Endothelial cell of umbilical vein (primary cell): Measurements from ENCODE around the gene PPP1R12C. TPM values are rescaled to one million over a fixed set of nuclear protein-coding genes. Genes with fewer than 3 reads are reported as not detected.

Experiments
- BruUV-seq: library from RNA; stranded (reverse); fragments of 400-500 nt; replicated peaks from 2 replicates; lab custom pipeline; 2021; lab: Mats Ljungman, UMichigan
- CTCF ChIA-PET: fragments of 300-600, 350-600 bp; sonication (Branson Sonifier 250); formaldehyde crosslinking; loops from one replicate; lab custom pipeline; 2021; ENCODE audit warnings: antibody characterized with exemption, inconsistent platforms; lab: Charles Lee
- POLR2A ChIA-PET: fragments of 300-600, 350-600 bp; sonication (Branson Sonifier 250); formaldehyde crosslinking; loops from one replicate; lab custom pipeline; 2021; ENCODE audit warnings: antibody characterized with exemption, inconsistent platforms; lab: Charles Lee
- DNase-seq: peaks from one replicate; pipeline ENCODE4 v3.0.0-alpha.2; 2011; ENCODE audit warnings: low read depth, low spot score
- FAIRE-seq: peaks from 2 replicates; lab custom pipeline; 2011; peaks lifted over from hg19 to GRCh38; lab: Jason Lieb, UNC
- H2AFZ ChIP-seq: 2 replicates; pipeline ENCODE4 v1.6.0; 2012; ENCODE audit warnings: low read depth, low read length, control low read depth, inconsistent platforms
- H3K27ac ChIP-seq: 2 replicates; pipeline ENCODE4 v1.5.1; 2011; ENCODE audit warnings: low read depth, mild to moderate bottlenecking, control low read depth, low read length, moderate library complexity; ENCODE audit not compliant: insufficient read depth
- H3K27me3 ChIP-seq, 2 experiments: 2 replicates each; pipeline versions ENCODE4 v1.6.0 to v1.6.1; 2011; ENCODE audit warnings: low read length in 2 of 2, mixed read lengths in 1 of 2; ENCODE audit not compliant: control insufficient read depth in 2 of 2, insufficient read depth in 2 of 2
- H3K36me3 ChIP-seq, 2 experiments: 2 replicates in 1 of 2; 3 replicates in 1 of 2; pipeline ENCODE4 v1.5.1; 2011; ENCODE audit warnings: low read length in 2 of 2, mild to moderate bottlenecking in 1 of 2, moderate library complexity in 1 of 2; ENCODE audit not compliant: control insufficient read depth in 2 of 2, insufficient read depth in 2 of 2; ENCODE audit errors: extremely low read depth in 1 of 2
- H3K4me1 ChIP-seq: 3 replicates; pipeline ENCODE4 v1.5.1; 2011; ENCODE audit warnings: mild to moderate bottlenecking, low read length; ENCODE audit not compliant: control insufficient read depth, insufficient read depth; ENCODE audit errors: extremely low read depth
- H3K4me2 ChIP-seq: 2 replicates; pipeline ENCODE4 v1.6.1; 2011; ENCODE audit warnings: low read length, control low read depth, mixed read lengths; ENCODE audit not compliant: insufficient read depth
- H3K4me3 ChIP-seq, 3 experiments: fragments of 200-600 bp in 1 of 3; sonication (generic), shearing (Covaris generic) in 1 of 3; replicated peaks in 1 of 3; 2 replicates each; pipeline ENCODE4 v1.5.1; 2011 to 2016; ENCODE audit warnings: control low read depth in 3 of 3, low read length in 3 of 3, mild to moderate bottlenecking in 2 of 3, inconsistent platforms in 1 of 3, low read depth in 1 of 3, moderate library complexity in 1 of 3; ENCODE audit not compliant: insufficient read depth in 1 of 3
- H3K79me2 ChIP-seq: 2 replicates; pipeline ENCODE4 v1.6.0; 2012; ENCODE audit warnings: low read length, inconsistent platforms; ENCODE audit not compliant: control insufficient read depth, insufficient read depth
- H3K9ac ChIP-seq: replicated peaks from 2 replicates; pipeline ENCODE3; 2011; ENCODE audit warnings: low read length, control low read depth; ENCODE audit not compliant: insufficient read depth; ENCODE audit errors: extremely low read depth
- H3K9me1 ChIP-seq: replicated peaks from 3 replicates; pipeline ENCODE4 v1.6.0; 2011; ENCODE audit warnings: mild to moderate bottlenecking, low read length; ENCODE audit not compliant: control insufficient read depth, insufficient read depth; ENCODE audit errors: extremely low read depth
- H3K9me3 ChIP-seq: replicated peaks from 2 replicates; pipeline ENCODE4 v1.5.1; 2012; ENCODE audit warnings: low read length, inconsistent platforms; ENCODE audit not compliant: control insufficient read depth, insufficient read depth
- H4K20me1 ChIP-seq: replicated peaks from 2 replicates; pipeline ENCODE3; 2011; ENCODE audit warnings: mild to moderate bottlenecking, low read length; ENCODE audit not compliant: control insufficient read depth, insufficient read depth; ENCODE audit errors: extremely low read depth
- EZH2 ChIP-seq: IDR thresholded peaks from 2 replicates; pipeline ENCODE4 v1.6.1; 2012; ENCODE audit warnings: borderline replicate concordance, low read depth, mild to moderate bottlenecking, moderate library complexity, low read length, inconsistent platforms; ENCODE audit not compliant: severe bottlenecking
- FOS ChIP-seq: IDR thresholded peaks from 2 replicates; pipeline ENCODE4 v1.6.1; 2011; ENCODE audit warnings: mild to moderate bottlenecking, low read length, moderate library complexity, borderline replicate concordance; ENCODE audit not compliant: insufficient read depth
- GATA2 ChIP-seq: IDR thresholded peaks from 2 replicates; pipeline ENCODE4 v1.7.0; 2011; ENCODE audit warnings: low read depth, mild to moderate bottlenecking, moderate library complexity, mixed read lengths, low read length; ENCODE audit not compliant: insufficient read length, insufficient read depth
- JUN ChIP-seq: IDR thresholded peaks from 2 replicates; pipeline ENCODE4 v1.6.1; 2011; ENCODE audit warnings: borderline replicate concordance, low read depth; ENCODE audit not compliant: insufficient read length, insufficient read depth
- MAX ChIP-seq: IDR thresholded peaks from 2 replicates; pipeline ENCODE4 v1.6.1; 2011; ENCODE audit not compliant: insufficient read depth, insufficient read length
- MYC ChIP-seq: IDR thresholded peaks from one replicate; pipeline ENCODE4 v1.6.1; 2011; ENCODE audit warnings: mild to moderate bottlenecking, low read depth, low read length
- POLR2A ChIP-seq: IDR thresholded peaks from 2 replicates; pipeline ENCODE4 v1.6.1; 2012; ENCODE audit warnings: low read depth, mild to moderate bottlenecking, control low read depth, low read length
- POLR2AphosphoS5 ChIP-seq: IDR thresholded peaks from 2 replicates; pipeline ENCODE4 v1.6.1; 2012; ENCODE audit warnings: low read depth, mild to moderate bottlenecking, control low read depth, low read length, moderate library complexity; ENCODE audit not compliant: insufficient read depth
- dilution Hi-C: fragments of 300-500 bp; cut with MboI; formaldehyde crosslinking; loops from one replicate; pipeline ENCODE4 v1.15.0; 2019; ENCODE audit warnings: low sequenced_read_pairs; ENCODE audit not compliant: extremely low pct_ligation_motif_present
- intact Hi-C: fragments of 100-400 bp; cut with micrococcal nuclease; formaldehyde crosslinking; loops from one replicate; pipeline ENCODE4 v1.10.0; 2022
- polyA plus RNA-seq, 4 experiments: library from polyadenylated mRNA; depleted of rRNA in 3 of 4; stranded (reverse) in 3 of 4; unstranded in 1 of 4; fragments of >200 nt; gene quantifications; 2 replicates each; pipeline versions ENCODE4 v1.2.1 to v1.2.3, GENCODE V29; 2011 to 2012; ENCODE audit warnings: missing spikeins in 1 of 4
- total RNA-seq: library from RNA; stranded (reverse); gene quantifications from 2 replicates; pipeline ENCODE4 v1.2.3, GENCODE V29; 2021
- TF ChIP-seq, protein P1 (sequence below), 2 donors: IDR thresholded peaks; 1 replicate in 1 of 2; 2 replicates in 1 of 2; pipeline ENCODE4 v1.5.1; 2011; ENCODE audit warnings: low read length in 2 of 2, mild to moderate bottlenecking in 2 of 2, moderate library complexity in 2 of 2, control low read depth in 1 of 2, inconsistent platforms in 1 of 2, low read depth in 1 of 2; ENCODE audit not compliant: insufficient read depth in 1 of 2; ENCODE audit errors: extremely low read depth in 1 of 2

PPP1R12C gene
- total and polyA plus RNA-seq, 2 donors (not counting 3 experiments of a cell fraction or from before 2014, with no cell fraction given): 69.5 to 149 TPM

DNA sequence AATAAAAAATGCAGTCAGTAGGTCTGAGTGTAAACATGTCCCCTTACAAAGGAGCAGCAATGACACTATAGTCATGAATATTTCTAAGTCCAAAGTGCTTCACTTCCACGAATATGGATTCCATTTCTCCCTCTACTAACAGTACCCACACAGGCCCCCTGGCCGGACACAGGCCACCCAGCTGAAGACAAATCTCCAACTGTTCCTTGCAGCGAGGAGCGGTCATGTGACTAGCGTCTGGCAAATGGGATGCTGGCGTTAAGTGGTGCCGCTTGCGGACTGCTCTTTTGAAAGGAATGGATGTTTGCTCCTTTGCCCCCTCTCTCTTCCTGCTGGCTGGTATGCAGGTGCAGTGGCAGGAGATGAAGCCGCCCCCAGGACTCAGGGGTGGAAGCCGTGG is 16.2 kb downstream of the PPP1R12C start:
- no peaks in the 10 kb centered on the region for H3K9me1 ChIP-seq
- peaks cover 6 to 17% of the 10 kb centered on the region in 2 experiments for H3K36me3 ChIP-seq
- no peak for FAIRE-seq
- ChIA-PET POLR2A (no interaction called here), CTCF (interaction anchor here (1.0 kb wide), 1 partner anchor 10 kb away, joined by 3 read pairs; no protein-coding TSS in a partner anchor)
- no peak overlapping the region for H2AFZ ChIP-seq
- TF ChIP-seq, protein P1, sequence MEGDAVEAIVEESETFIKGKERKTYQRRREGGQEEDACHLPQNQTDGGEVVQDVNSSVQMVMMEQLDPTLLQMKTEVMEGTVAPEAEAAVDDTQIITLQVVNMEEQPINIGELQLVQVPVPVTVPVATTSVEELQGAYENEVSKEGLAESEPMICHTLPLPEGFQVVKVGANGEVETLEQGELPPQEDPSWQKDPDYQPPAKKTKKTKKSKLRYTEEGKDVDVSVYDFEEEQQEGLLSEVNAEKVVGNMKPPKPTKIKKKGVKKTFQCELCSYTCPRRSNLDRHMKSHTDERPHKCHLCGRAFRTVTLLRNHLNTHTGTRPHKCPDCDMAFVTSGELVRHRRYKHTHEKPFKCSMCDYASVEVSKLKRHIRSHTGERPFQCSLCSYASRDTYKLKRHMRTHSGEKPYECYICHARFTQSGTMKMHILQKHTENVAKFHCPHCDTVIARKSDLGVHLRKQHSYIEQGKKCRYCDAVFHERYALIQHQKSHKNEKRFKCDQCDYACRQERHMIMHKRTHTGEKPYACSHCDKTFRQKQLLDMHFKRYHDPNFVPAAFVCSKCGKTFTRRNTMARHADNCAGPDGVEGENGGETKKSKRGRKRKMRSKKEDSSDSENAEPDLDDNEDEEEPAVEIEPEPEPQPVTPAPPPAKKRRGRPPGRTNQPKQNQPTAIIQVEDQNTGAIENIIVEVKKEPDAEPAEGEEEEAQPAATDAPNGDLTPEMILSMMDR (IDR thresholded peaks at IDR 0.05; ENCODE audit: extremely low read depth in 1 of 2, insufficient read depth in 1 of 2, low read depth in 1 of 2, low read length in 2 of 2): no peak
- TF ChIP-seq POLR2A (no peak), GATA2 (no peak), EZH2 (no peak), MYC (no peak), POLR2AphosphoS5 (no peak), FOS (no peak), MAX (no peak), JUN (no peak)
- no peaks in the 10 kb centered on the region for H3K4me1 ChIP-seq
- no peaks in the 10 kb centered on the region for H3K9me3 ChIP-seq
- dilution Hi-C loops (no loop called here), intact Hi-C loops (no loop called here)
- H3K27me3 ChIP-seq: no peaks in the 10 kb centered on the region
- peaks cover 5% of the 10 kb centered on the region for H3K79me2 ChIP-seq
- no peak overlapping the region for H3K9ac ChIP-seq
- H3K4me2 ChIP-seq: no peak overlapping the region
- no peak overlapping the region for H3K4me3 ChIP-seq
- H4K20me1 ChIP-seq: no peaks in the 10 kb centered on the region
- no peak overlapping the region for H3K27ac ChIP-seq
- DNase-seq: no peak
- no TSS peak for BruUV-seq
